GM21717 (cell line): ENCODE data around the gene ARFGEF2.

ENCODE experiments used
- ATAC-seq: cut with Tn5 transposase; IDR thresholded peaks from one replicate; pipeline ENCODE4 v1.9.1; 2021; ENCODE audit warnings: mild to moderate bottlenecking, moderate library complexity; ENCODE audit not compliant: unreplicated experiment

ARFGEF2 gene

GRCh38 chr20:48898896-48899530, 22.5 kb upstream of the ARFGEF2 start:
- ATAC-seq: no peak

- no peak for ATAC-seq
Measured at GRCh38 chr20:48899881-48900280, 21.6 kb upstream of the ARFGEF2 start.

GRCh38 chr20:48901326-48901725, 20.2 kb upstream of the ARFGEF2 start:
- no peak for ATAC-seq

GRCh38 chr20:48903705-48904104, 17.8 kb upstream of the ARFGEF2 start:
- ATAC-seq: no peak

- no peak for ATAC-seq
Measured at GRCh38 chr20:48904566-48905296, 16.8 kb upstream of the ARFGEF2 start.

GRCh38 chr20:48905297-48905647, 16.2 kb upstream of the ARFGEF2 start:
- no peak for ATAC-seq

GRCh38 chr20:48906221-48906877, 15.2 kb upstream of the ARFGEF2 start:
- no peak for ATAC-seq

GRCh38 chr20:48908656-48909319, 12.7 kb upstream of the ARFGEF2 start:
- no peak for ATAC-seq

- no peak for ATAC-seq
Measured at GRCh38 chr20:48909910-48910309, 11.6 kb upstream of the ARFGEF2 start.

- no peak for ATAC-seq
Measured at GRCh38 chr20:48910347-48910781, 11.1 kb upstream of the ARFGEF2 start.

- peak; percentile 78 for ATAC-seq
Measured at GRCh38 chr20:48912065-48912464, 9.4 kb upstream of the ARFGEF2 start.

GRCh38 chr20:48916699-48917098, 4.8 kb upstream of the ARFGEF2 start:
- no peak for ATAC-seq

GRCh38 chr20:48919336-48919881, 2.1 kb upstream of the ARFGEF2 start:
- no peak for ATAC-seq

- no peak for ATAC-seq
Measured at GRCh38 chr20:48919882-48920526, 1.5 kb upstream of the ARFGEF2 start.

GRCh38 chr20:48920527-48921167, 864 bp upstream of the ARFGEF2 start:
- no peak for ATAC-seq

- peak; percentile 23 for ATAC-seq
Measured at GRCh38 chr20:48921883-48922820, 641 bp downstream of the ARFGEF2 start.

GRCh38 chr20:48923149-48923718, 1.7 kb downstream of the ARFGEF2 start:
- no peak for ATAC-seq

- ATAC-seq: no peak
Measured at GRCh38 chr20:48924756-48925109, 3.2 kb downstream of the ARFGEF2 start.

- no peak for ATAC-seq
Measured at GRCh38 chr20:48926267-48926666, 4.8 kb downstream of the ARFGEF2 start.
